PFSK-1 (cell line): ENCODE measurements around the gene CNTN5.

Source experiments
- POLR2AphosphoS5 ChIP-seq: IDR thresholded peaks from 2 replicates; pipeline ENCODE4 v1.6.1; 2012; ENCODE audit warnings: low read depth, mild to moderate bottlenecking, control low read depth, low read length, moderate library complexity
- REST ChIP-seq, 2 experiments: IDR thresholded peaks; 2 replicates each; pipeline versions ENCODE4 v1.6.1 to v1.8.0; 2011 to 2012; ENCODE audit warnings: low read depth in 2 of 2, low read length in 2 of 2, control low read depth in 1 of 2, inconsistent platforms in 1 of 2, mild to moderate bottlenecking in 1 of 2, moderate library complexity in 1 of 2; ENCODE audit not compliant: insufficient read depth in 1 of 2
- SIN3A ChIP-seq: IDR thresholded peaks from 2 replicates; pipeline ENCODE4 v1.6.1; 2012; ENCODE audit warnings: mild to moderate bottlenecking, low read length, moderate library complexity, borderline replicate concordance; ENCODE audit not compliant: insufficient read depth

GRCh38 chr11:99370549-99371216, 349.9 kb downstream of the CNTN5 start:
- TF ChIP-seq SIN3A (no peak), REST (IDR thresholded peaks at IDR 0.05; ENCODE audit: insufficient read depth in 1 of 2, low read depth in 2 of 2, low read length in 2 of 2) (no peak), POLR2AphosphoS5 (no peak)
